Measurements from ENCODE around the gene ABHD5.

ABHD5 gene

GRCh38 chr3:43758592-43759225 is 68.0 kb downstream of the ABHD5 start:
- no peaks in the 10 kb centered on the region for H3K9me3 ChIP-seq (ENCODE audit: control insufficient read depth, low read length)
- WGBS, 2 experiments (ENCODE audit: insufficient coverage in 2 of 2), result 63 to 90% methylated on average over 1 to 2 of the region's 4 CpGs
- H3K27ac ChIP-seq (ENCODE audit: low read depth, low read length, severe bottlenecking), result peak overlapping the region; percentile 67
- peaks cover 16% of the 10 kb centered on the region for H3K4me1 ChIP-seq (ENCODE audit: control insufficient read depth, insufficient read depth, low read length, poor library complexity, severe bottlenecking)
- H3K4me3 ChIP-seq (ENCODE audit: extremely low read depth, insufficient read depth, low read length, poor library complexity, severe bottlenecking), result no peak overlapping the region
- no peaks in the 10 kb centered on the region for H3K36me3 ChIP-seq (ENCODE audit: control insufficient read depth, insufficient read depth, low read length)

- no peak overlapping the region for H3K4me3 ChIP-seq (ENCODE audit: extremely low read depth, insufficient read depth, low read length, poor library complexity, severe bottlenecking)
- H3K27ac ChIP-seq (ENCODE audit: low read depth, low read length, severe bottlenecking), result peak overlapping the region; percentile 67
- peaks cover 12% of the 10 kb centered on the region for H3K4me1 ChIP-seq (ENCODE audit: control insufficient read depth, insufficient read depth, low read length, poor library complexity, severe bottlenecking)
- H3K9me3 ChIP-seq (ENCODE audit: control insufficient read depth, low read length), result no peaks in the 10 kb centered on the region
- no peaks in the 10 kb centered on the region for H3K36me3 ChIP-seq (ENCODE audit: control insufficient read depth, insufficient read depth, low read length)
- 58 to 70% methylated on average over 6 of the region's 6 CpGs for WGBS, 2 experiments (ENCODE audit: insufficient coverage in 2 of 2)
Measured at GRCh38 chr3:43759297-43759782, 68.6 kb downstream of the ABHD5 start.

GRCh38 chr3:43759938-43760337 is 69.2 kb downstream of the ABHD5 start:
- Histone ChIP-seq H3K4me3 (ENCODE audit: extremely low read depth, insufficient read depth, low read length, poor library complexity, severe bottlenecking) (no peak overlapping the region), H3K36me3 (ENCODE audit: control insufficient read depth, insufficient read depth, low read length) (no peaks in the 10 kb centered on the region), H3K4me1 (ENCODE audit: control insufficient read depth, insufficient read depth, low read length, poor library complexity, severe bottlenecking) (peaks cover 12% of the 10 kb centered on the region), H3K27ac (ENCODE audit: low read depth, low read length, severe bottlenecking) (no peak overlapping the region), H3K9me3 (ENCODE audit: control insufficient read depth, low read length) (no peaks in the 10 kb centered on the region)
- no CpG with 5 or more reads among the region's 2 CpGs for whole genome bisulfite sequencing, 2 experiments (ENCODE audit: insufficient coverage in 2 of 2)

- Histone ChIP-seq H3K4me1 (ENCODE audit: control insufficient read depth, insufficient read depth, low read length, poor library complexity, severe bottlenecking) (peaks cover 12% of the 10 kb centered on the region), H3K9me3 (ENCODE audit: control insufficient read depth, low read length) (no peaks in the 10 kb centered on the region), H3K36me3 (ENCODE audit: control insufficient read depth, insufficient read depth, low read length) (no peaks in the 10 kb centered on the region), H3K4me3 (ENCODE audit: extremely low read depth, insufficient read depth, low read length, poor library complexity, severe bottlenecking) (no peak overlapping the region), H3K27ac (ENCODE audit: low read depth, low read length, severe bottlenecking) (no peak overlapping the region)
- 100% methylated on average over 1 of the region's 4 CpGs; no CpG with 5 or more reads in 1 of the 2 experiments for WGBS, 2 experiments (ENCODE audit: insufficient coverage in 2 of 2)
Measured at GRCh38 chr3:43760938-43761337, 70.2 kb downstream of the ABHD5 start.

- 83 to 97% methylated on average over 3 to 4 of the region's 6 CpGs for WGBS, 2 experiments (ENCODE audit: insufficient coverage in 2 of 2)
Measured at GRCh38 chr3:43762451-43762850, 71.7 kb downstream of the ABHD5 start.

GRCh38 chr3:43764056-43764455 is 73.3 kb downstream of the ABHD5 start:
- H3K4me1 ChIP-seq (ENCODE audit: control insufficient read depth, insufficient read depth, low read length, poor library complexity, severe bottlenecking), result peaks cover 14% of the 10 kb centered on the region
- H3K9me3 ChIP-seq (ENCODE audit: control insufficient read depth, low read length), result no peaks in the 10 kb centered on the region
- 56 to 58% methylated on average over 2 of the region's 2 CpGs for WGBS, 2 experiments (ENCODE audit: insufficient coverage in 2 of 2)
- no peak overlapping the region for H3K4me3 ChIP-seq (ENCODE audit: extremely low read depth, insufficient read depth, low read length, poor library complexity, severe bottlenecking)
- H3K36me3 ChIP-seq (ENCODE audit: control insufficient read depth, insufficient read depth, low read length), result no peaks in the 10 kb centered on the region
- no peak overlapping the region for H3K27ac ChIP-seq (ENCODE audit: low read depth, low read length, severe bottlenecking)

More at GRCh38 chr3:43762451-43762850, 71.7 kb downstream of the ABHD5 start:
- Histone ChIP-seq H3K9me3 (ENCODE audit: control insufficient read depth, low read length) (no peaks in the 10 kb centered on the region), H3K36me3 (ENCODE audit: control insufficient read depth, insufficient read depth, low read length) (no peaks in the 10 kb centered on the region), H3K4me3 (ENCODE audit: extremely low read depth, insufficient read depth, low read length, poor library complexity, severe bottlenecking) (no peak overlapping the region), H3K4me1 (ENCODE audit: control insufficient read depth, insufficient read depth, low read length, poor library complexity, severe bottlenecking) (peaks cover 23% of the 10 kb centered on the region), H3K27ac (ENCODE audit: low read depth, low read length, severe bottlenecking) (no peak overlapping the region)

GRCh38 chr3:43764471-43764870 is 73.7 kb downstream of the ABHD5 start:
- 96 to 100% methylated on average over 2 of the region's 2 CpGs for WGBS, 2 experiments (ENCODE audit: insufficient coverage in 2 of 2)
- Histone ChIP-seq H3K36me3 (ENCODE audit: control insufficient read depth, insufficient read depth, low read length) (no peaks in the 10 kb centered on the region), H3K9me3 (ENCODE audit: control insufficient read depth, low read length) (no peaks in the 10 kb centered on the region), H3K4me1 (ENCODE audit: control insufficient read depth, insufficient read depth, low read length, poor library complexity, severe bottlenecking) (peaks cover 10% of the 10 kb centered on the region), H3K27ac (ENCODE audit: low read depth, low read length, severe bottlenecking) (no peak overlapping the region), H3K4me3 (ENCODE audit: extremely low read depth, insufficient read depth, low read length, poor library complexity, severe bottlenecking) (no peak overlapping the region)

GRCh38 chr3:43765521-43765971 is 74.8 kb downstream of the ABHD5 start:
- 86 to 88% methylated on average over 4 of the region's 4 CpGs for WGBS, 2 experiments (ENCODE audit: insufficient coverage in 2 of 2)
- peaks cover 10% of the 10 kb centered on the region for H3K4me1 ChIP-seq (ENCODE audit: control insufficient read depth, insufficient read depth, low read length, poor library complexity, severe bottlenecking)
- no peaks in the 10 kb centered on the region for H3K9me3 ChIP-seq (ENCODE audit: control insufficient read depth, low read length)
- H3K36me3 ChIP-seq (ENCODE audit: control insufficient read depth, insufficient read depth, low read length), result no peaks in the 10 kb centered on the region
- H3K4me3 ChIP-seq (ENCODE audit: extremely low read depth, insufficient read depth, low read length, poor library complexity, severe bottlenecking), result no peak overlapping the region
- no peak overlapping the region for H3K27ac ChIP-seq (ENCODE audit: low read depth, low read length, severe bottlenecking)

- no peaks in the 10 kb centered on the region for H3K36me3 ChIP-seq (ENCODE audit: control insufficient read depth, insufficient read depth, low read length)
- WGBS, 2 experiments (ENCODE audit: insufficient coverage in 2 of 2), result no CpG with 5 or more reads among the region's 2 CpGs
Measured at GRCh38 chr3:43766672-43767465, 76.1 kb downstream of the ABHD5 start.

GRCh38 chr3:43768381-43768973 is 77.7 kb downstream of the ABHD5 start:
- Histone ChIP-seq H3K4me1 (ENCODE audit: control insufficient read depth, insufficient read depth, low read length, poor library complexity, severe bottlenecking) (peaks cover 10% of the 10 kb centered on the region), H3K4me3 (ENCODE audit: extremely low read depth, insufficient read depth, low read length, poor library complexity, severe bottlenecking) (no peak overlapping the region), H3K36me3 (ENCODE audit: control insufficient read depth, insufficient read depth, low read length) (no peaks in the 10 kb centered on the region), H3K9me3 (ENCODE audit: control insufficient read depth, low read length) (no peaks in the 10 kb centered on the region), H3K27ac (ENCODE audit: low read depth, low read length, severe bottlenecking) (no peak overlapping the region)
- WGBS, 2 experiments (ENCODE audit: insufficient coverage in 2 of 2), result 53 to 82% methylated on average over 3 of the region's 5 CpGs

More at GRCh38 chr3:43766672-43767465, 76.1 kb downstream of the ABHD5 start:
- no peak overlapping the region for H3K27ac ChIP-seq (ENCODE audit: low read depth, low read length, severe bottlenecking)
- H3K4me3 ChIP-seq (ENCODE audit: extremely low read depth, insufficient read depth, low read length, poor library complexity, severe bottlenecking), result no peak overlapping the region
- H3K9me3 ChIP-seq (ENCODE audit: control insufficient read depth, low read length), result no peaks in the 10 kb centered on the region
- peaks cover 10% of the 10 kb centered on the region for H3K4me1 ChIP-seq (ENCODE audit: control insufficient read depth, insufficient read depth, low read length, poor library complexity, severe bottlenecking)
